Smooth muscle cell (in vitro differentiated cells): ENCODE measurements around the gene NLRP7. TPM values are rescaled to one million over a fixed set of nuclear protein-coding genes. Genes with fewer than 3 reads are reported as not detected.
"Not testable (repeated sequence)": the region's sequence is repeated elsewhere in the genome, so short reads cannot be mapped to it uniquely, and the experiment has no call there.

Source experiments
- DNase-seq: peaks from one replicate; lab custom pipeline; 2025; ENCODE audit not compliant: unreplicated experiment; lab: John Stamatoyannopoulos, UW
- H2AFZ ChIP-seq: fragments of 200-600 bp; sonication (generic); 2 replicates; pipeline ENCODE4 v1.6.0; 2016; ENCODE audit warnings: antibody characterized with exemption, low read depth, mild to moderate bottlenecking
- H3F3A ChIP-seq: fragments of 200-600 bp; sonication (generic); 2 replicates; pipeline ENCODE4 v1.6.0; 2017; ENCODE audit warnings: antibody characterized with exemption, low read depth
- H3K27ac ChIP-seq: fragments of 200-600 bp; sonication (generic); 2 replicates; pipeline ENCODE4 v1.5.1; 2016; ENCODE audit warnings: low read depth, mild to moderate bottlenecking
- H3K27me3 ChIP-seq: fragments of 200-600 bp; sonication (generic); 2 replicates; pipeline ENCODE4 v1.6.1; 2016; ENCODE audit warnings: low read depth, mild to moderate bottlenecking
- H3K36me3 ChIP-seq: fragments of 200-600 bp; sonication (generic); 2 replicates; pipeline ENCODE4 v1.5.1; 2016; ENCODE audit warnings: low read depth
- H3K4me1 ChIP-seq: fragments of 200-600 bp; sonication (generic); 2 replicates; pipeline ENCODE4 v1.5.1; 2016; ENCODE audit warnings: low read depth
- H3K4me2 ChIP-seq: fragments of 200-600 bp; sonication (generic); 2 replicates; pipeline ENCODE4 v1.6.0; 2016; ENCODE audit warnings: mild to moderate bottlenecking
- H3K4me3 ChIP-seq: fragments of 200-600 bp; sonication (generic); 2 replicates; pipeline ENCODE4 v1.5.1; 2016; ENCODE audit warnings: mild to moderate bottlenecking
- H3K79me2 ChIP-seq: fragments of 200-600 bp; sonication (generic); 2 replicates; pipeline ENCODE4 v1.6.0; 2016; ENCODE audit warnings: low read depth, mild to moderate bottlenecking
- H3K9ac ChIP-seq: fragments of 200-600 bp; sonication (generic); 2 replicates; pipeline ENCODE4 v1.6.0; 2016; ENCODE audit warnings: low read depth
- H3K9me3 ChIP-seq: fragments of 200-600 bp; sonication (generic); replicated peaks from 2 replicates; pipeline ENCODE4 v1.5.1; 2016; ENCODE audit warnings: low read depth
- H4K20me1 ChIP-seq: fragments of 200-600 bp; sonication (generic); 2 replicates; pipeline ENCODE4 v1.6.0; 2016; ENCODE audit warnings: low read depth
- CTCF ChIP-seq: fragments of 200-600 bp; sonication (generic); IDR thresholded peaks from 2 replicates; pipeline ENCODE4 v1.5.1; 2017; ENCODE audit warnings: borderline replicate concordance, mild to moderate bottlenecking, antibody characterized with exemption; ENCODE audit not compliant: insufficient read depth, poor library complexity, severe bottlenecking
- WGBS: methylation state at CpG from one replicate; pipeline ENCODE4 v1.1.7; 2016; ENCODE audit warnings: low lambda C conversion rate; 5-methylcytosine and 5-hydroxymethylcytosine counted together
- polyA plus RNA-seq: library from polyadenylated mRNA; unstranded; fragments of >200 nt; fragmentation: Nextera tagmentation; extraction: Ambion mirVana; gene quantifications from 2 replicates; pipeline ENCODE4 v1.2.1, GENCODE V29; 2016
- total RNA-seq: library from RNA; depleted of rRNA; stranded (reverse); fragments of >200 nt; gene quantifications from 2 replicates; pipeline ENCODE4 v1.2.3, GENCODE V29; 2014

The NLRP7 gene
- total RNA-seq: 0.18 and 1.3 TPM in 2 replicates
- polyA plus RNA-seq: 0.29 and 1.7 TPM in 2 replicates

GRCh38 chr19:54947381-54947780 lies at the start of gene NLRP7:
NLRP7 (minus strand) TSS chr19:54947530.
- no peak for DNase-seq
- Histone ChIP-seq H2AFZ (no peak within 1 kb of the TSS), H3K36me3 (no peaks in the 10 kb centered on the region), H3K4me2 (no peak within 1 kb of the TSS), H3F3A (no peaks in the 10 kb centered on the region), H3K4me1 (no peaks in the 10 kb centered on the region), H3K27ac (no peak within 1 kb of the TSS), H3K27me3 (no peaks in the 10 kb centered on the region), H3K79me2 (no peaks in the 10 kb centered on the region), H3K4me3 (no peak within 1 kb of the TSS), H3K9ac (no peak within 1 kb of the TSS), H4K20me1 (no peaks in the 10 kb centered on the region), H3K9me3 (no peaks in the 10 kb centered on the region)
- 91% methylated on average over 8 of the region's 8 CpGs for WGBS
- TF ChIP-seq CTCF: no peak

- Histone ChIP-seq H3K36me3 (no peaks in the 10 kb centered on the region), H3K4me2 (no peak overlapping the region), H2AFZ (no peak overlapping the region), H3F3A (no peaks in the 10 kb centered on the region), H3K9ac (no peak overlapping the region), H3K27me3 (no peaks in the 10 kb centered on the region), H3K4me3 (no peak overlapping the region), H4K20me1 (no peaks in the 10 kb centered on the region), H3K4me1 (no peaks in the 10 kb centered on the region), H3K79me2 (no peaks in the 10 kb centered on the region), H3K27ac (no peak overlapping the region), H3K9me3 (no peaks in the 10 kb centered on the region)
- TF ChIP-seq CTCF: no peak
- WGBS: 92% methylated on average over 3 of the region's 3 CpGs
- DNase-seq: no peak
Observed at GRCh38 chr19:54995561-54995960, 48.2 kb upstream of the NLRP7 start.

- H3K4me2 ChIP-seq, H3K27ac ChIP-seq, H3K36me3 ChIP-seq, H4K20me1 ChIP-seq, H3K9me3 ChIP-seq, H3K4me3 ChIP-seq, H3F3A ChIP-seq, H3K4me1 ChIP-seq, H3K79me2 ChIP-seq, DNase-seq, H3K9ac ChIP-seq, H2AFZ ChIP-seq, H3K27me3 ChIP-seq: not testable (repeated sequence)
- WGBS: 93% methylated on average over 11 of the region's 11 CpGs
Observed at GRCh38 chr19:54989531-54989930, 42.2 kb upstream of the NLRP7 start.

DNA sequence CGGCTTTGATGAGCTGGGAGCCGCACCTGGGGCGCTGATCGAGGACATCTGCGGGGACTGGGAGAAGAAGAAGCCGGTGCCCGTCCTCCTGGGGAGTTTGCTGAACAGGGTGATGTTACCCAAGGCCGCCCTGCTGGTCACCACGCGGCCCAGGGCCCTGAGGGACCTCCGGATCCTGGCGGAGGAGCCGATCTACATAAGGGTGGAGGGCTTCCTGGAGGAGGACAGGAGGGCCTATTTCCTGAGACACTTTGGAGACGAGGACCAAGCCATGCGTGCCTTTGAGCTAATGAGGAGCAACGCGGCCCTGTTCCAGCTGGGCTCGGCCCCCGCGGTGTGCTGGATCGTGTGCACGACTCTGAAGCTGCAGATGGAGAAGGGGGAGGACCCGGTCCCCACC lies 35.2 kb upstream of the NLRP7 start:
- not testable (repeated sequence) for H3K79me2 ChIP-seq, H3K4me1 ChIP-seq, H3K4me2 ChIP-seq, H4K20me1 ChIP-seq, H3K27me3 ChIP-seq, DNase-seq, H3K4me3 ChIP-seq, H3K9me3 ChIP-seq, H2AFZ ChIP-seq, H3K9ac ChIP-seq, H3K27ac ChIP-seq, H3F3A ChIP-seq, H3K36me3 ChIP-seq
- 98% methylated on average over 17 of the region's 23 CpGs for WGBS

- WGBS: 88% methylated on average over 19 of the region's 19 CpGs
- not testable (repeated sequence) for H2AFZ ChIP-seq, H3F3A ChIP-seq, H3K9me3 ChIP-seq, H3K36me3 ChIP-seq, H3K4me3 ChIP-seq, H4K20me1 ChIP-seq, DNase-seq, H3K4me2 ChIP-seq, H3K27me3 ChIP-seq, H3K9ac ChIP-seq, H3K79me2 ChIP-seq, H3K27ac ChIP-seq, H3K4me1 ChIP-seq
Observed at GRCh38 chr19:54973229-54974090, 26.1 kb upstream of the NLRP7 start.

GRCh38 chr19:54971446-54971845 lies 24.1 kb upstream of the NLRP7 start:
- H3K9me3 ChIP-seq, H3K9ac ChIP-seq, H3K36me3 ChIP-seq, H3K4me2 ChIP-seq, H3K27me3 ChIP-seq, H3K79me2 ChIP-seq, H3K27ac ChIP-seq, H3K4me1 ChIP-seq, H2AFZ ChIP-seq, H4K20me1 ChIP-seq, H3F3A ChIP-seq, H3K4me3 ChIP-seq, DNase-seq: not testable (repeated sequence)
- WGBS: 73% methylated on average over 4 of the region's 5 CpGs
